Breast epithelium (tissue), 3 donors: ENCODE measurements around the gene RELT.
A peak's percentile ranks its signal among the peaks of the same experiment; 100 is the strongest.

Experiments
- CTCF ChIP-seq, 3 donors: fragments of 450-650 bp; IDR thresholded peaks; one replicate each; pipeline ENCODE4 v1.5.1; 2016 to 2017; ENCODE audit warnings: antibody characterized with exemption in 3 of 3, mild to moderate bottlenecking in 3 of 3, moderate library complexity in 3 of 3
- POLR2A ChIP-seq: fragments of 450-650 bp; IDR thresholded peaks from one replicate; pipeline ENCODE4 v1.6.1; 2016; ENCODE audit warnings: antibody characterized with exemption, mild to moderate bottlenecking, moderate library complexity
- POLR2AphosphoS5 ChIP-seq, 3 donors: sonication (generic); formaldehyde crosslinking; IDR thresholded peaks; one replicate each; pipeline ENCODE4 v1.6.1; 2017; ENCODE audit warnings: antibody characterized with exemption in 3 of 3

GRCh38 chr11:73359341-73359740, 16.9 kb upstream of the RELT start:
- TF ChIP-seq CTCF (IDR thresholded peaks at IDR 0.05) = no peak
- no peak for TF ChIP-seq POLR2A
- TF ChIP-seq POLR2AphosphoS5 (IDR thresholded peaks at IDR 0.05) = peak in 1 of 3 donors; percentile 13
